Tibial artery (tissue), 4 donors: ENCODE measurements around the gene COL8A1.

ENCODE experiments used
- DNase-seq, 2 donors: peaks; one replicate each; pipeline ENCODE4 v3.0.0-alpha.2; 2019
- H3K27ac ChIP-seq, 2 donors: fragments of 200-600 bp; sonication (generic) in 1 of 2; 1 replicate in 1 of 2; 2 replicates in 1 of 2; pipeline ENCODE4 v1.5.1; 2018 to 2019; ENCODE audit warnings: mild to moderate bottlenecking in 1 of 2
- H3K27me3 ChIP-seq, 2 donors: fragments of 200-600 bp; sonication (generic) in 1 of 2; one replicate each; pipeline versions ENCODE4 v1.5.1 to v1.6.0; 2016 to 2019
- H3K36me3 ChIP-seq, 3 donors: fragments of 200-600 bp; sonication (generic) in 2 of 3; one replicate each; pipeline ENCODE4 v1.5.1; 2016 to 2019; ENCODE audit warnings: mild to moderate bottlenecking in 2 of 3
- H3K4me1 ChIP-seq, 4 donors: fragments of 200-600 bp; sonication (generic) in 2 of 4; 1 replicate in 3 of 4; 2 replicates in 1 of 4; pipeline ENCODE4 v1.5.1; 2016 to 2019
- H3K4me3 ChIP-seq, 2 donors: fragments of 200-600 bp; sonication (generic) in 1 of 2; 1 replicate in 1 of 2; 2 replicates in 1 of 2; pipeline ENCODE4 v1.5.1; 2018 to 2019; ENCODE audit warnings: mild to moderate bottlenecking in 2 of 2
- H3K9me3 ChIP-seq, 3 donors: fragments of 200-600 bp; sonication (generic) in 1 of 3; one replicate each; pipeline ENCODE4 v1.5.1; 2016 to 2019
- CTCF ChIP-seq, 2 experiments: fragments of 200-600 bp in 1 of 2; fragments of 450-650 bp in 1 of 2; IDR thresholded peaks; one replicate each; pipeline ENCODE4 v1.5.1; 2017 to 2019; ENCODE audit warnings: antibody characterized with exemption in 2 of 2, mild to moderate bottlenecking in 1 of 2, moderate library complexity in 1 of 2
- intact Hi-C: fragments of 100-400 bp; cut with DNase I; formaldehyde crosslinking; loops from one replicate; pipeline ENCODE4 v1.15.0; 2023; ENCODE audit warnings: low total_unique reads

The COL8A1 gene

GRCh38 chr3:99845999-99846398 lies 207.6 kb downstream of the COL8A1 start:
- H3K4me1 ChIP-seq: peaks cover 0 to 71% (median 44%) of the 10 kb centered on the region in 4 donors
- peaks cover 0 to 22% (median 0%) of the 10 kb centered on the region in 3 donors for H3K9me3 ChIP-seq
- H3K27me3 ChIP-seq: no peaks in the 10 kb centered on the region
- peaks cover 14 to 37% (median 28%) of the 10 kb centered on the region in 3 donors for H3K36me3 ChIP-seq
- H3K4me3 ChIP-seq: no peak overlapping the region
- no peak for DNase-seq
- intact Hi-C loops: loop anchor here (10.0 kb wide), 2 partner anchors 209 to 319 kb away; no protein-coding TSS in a partner anchor
- H3K27ac ChIP-seq: peak overlapping the region; percentile 72
- no peak for TF ChIP-seq CTCF (IDR thresholded peaks at IDR 0.05)

- Histone ChIP-seq H3K4me3 (no peak overlapping the region), H3K36me3 (peaks cover 14 to 42% (median 34%) of the 10 kb centered on the region in 3 donors), H3K27me3 (no peaks in the 10 kb centered on the region), H3K4me1 (peaks cover 0 to 71% (median 44%) of the 10 kb centered on the region in 4 donors), H3K9me3 (peaks cover 0 to 22% (median 0%) of the 10 kb centered on the region in 3 donors), H3K27ac (peak overlapping the region; percentile 72)
- intact Hi-C loops: loop anchor here (10.0 kb wide), 2 partner anchors 208 to 318 kb away; no protein-coding TSS in a partner anchor
- peak in 1 of 2 donors; percentile 49 for DNase-seq
- no peak for TF ChIP-seq CTCF (IDR thresholded peaks at IDR 0.05)
These were observed 208.2 kb downstream of the COL8A1 start for GRCh38 chr3:99846477-99847160.

- no peaks in the 10 kb centered on the region for H3K27me3 ChIP-seq
- H3K4me3 ChIP-seq: no peak overlapping the region
- intact Hi-C loops: loop anchor here (10.0 kb wide), 2 partner anchors 206 to 316 kb away; no protein-coding TSS in a partner anchor
- DNase-seq: no peak
- peaks cover 14 to 57% (median 47%) of the 10 kb centered on the region in 3 donors for H3K36me3 ChIP-seq
- H3K27ac ChIP-seq: peak overlapping the region; percentile 11 to 72
- H3K9me3 ChIP-seq: peaks cover 0 to 31% (median 0%) of the 10 kb centered on the region in 3 donors
- H3K4me1 ChIP-seq: peaks cover 0 to 72% (median 41%) of the 10 kb centered on the region in 4 donors
- TF ChIP-seq CTCF (IDR thresholded peaks at IDR 0.05): no peak
These were observed 210.0 kb downstream of the COL8A1 start for GRCh38 chr3:99848433-99848832.
